ENCODE results near the gene CTU2. TPM values are rescaled to one million over a fixed set of nuclear protein-coding genes. Genes with fewer than 3 reads are reported as not detected.

Gene CTU2
- total RNA-seq, 1 donor from 2014 or later, result 18.3 TPM

- no peak for DNase-seq (ENCODE audit: low read depth)
- H2AFZ ChIP-seq (ENCODE audit: low read depth, low read length), result no peak overlapping the region
Observed at GRCh38 chr16:88681084-88681680, 25.1 kb upstream of the CTU2 start.

DNA sequence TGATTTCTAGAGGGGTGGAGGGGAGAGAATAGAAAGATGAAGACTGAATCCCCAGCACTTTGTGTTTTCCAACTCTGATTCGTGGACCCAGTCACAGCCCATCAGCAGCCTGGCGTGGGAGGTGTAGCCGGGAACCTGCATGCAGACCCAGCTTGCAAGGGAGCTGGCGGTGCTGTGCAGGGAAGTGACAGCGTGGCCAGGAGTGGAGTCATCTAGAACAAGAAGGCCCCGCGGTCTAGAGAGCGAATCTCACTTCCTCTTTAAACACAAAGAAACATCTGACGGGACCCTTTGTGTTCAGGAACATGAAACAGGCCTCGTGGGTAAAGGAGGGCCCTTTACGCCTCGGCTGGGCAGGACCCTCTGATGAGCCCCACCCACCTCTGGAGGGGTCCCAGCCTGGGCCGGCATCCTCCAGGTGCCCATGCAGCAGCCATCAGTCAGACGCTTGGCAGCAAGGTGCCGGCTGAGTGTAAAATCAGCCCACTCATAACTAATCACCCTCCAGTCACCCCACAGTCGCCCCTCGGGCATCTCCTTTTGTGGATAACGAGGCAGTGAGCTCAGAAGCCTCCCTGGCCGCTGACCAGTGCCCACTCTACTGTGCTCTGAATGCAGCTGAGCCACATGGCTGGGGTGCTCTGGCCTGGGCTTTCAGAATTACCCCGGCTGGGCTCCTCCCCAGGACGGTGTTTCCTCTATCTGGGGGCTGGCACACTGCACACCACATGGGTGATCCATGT lies 24.4 kb upstream of the CTU2 start:
- Histone ChIP-seq H3K4me1 (ENCODE audit: insufficient read depth, low read length) (peaks cover 9% of the 10 kb centered on the region), H3K79me2 (ENCODE audit: insufficient read depth, low read length) (no peaks in the 10 kb centered on the region), H3K27ac (ENCODE audit: low read depth, low read length) (no peak overlapping the region), H3K9me3 (ENCODE audit: insufficient read depth, low read depth, low read length) (no peaks in the 10 kb centered on the region), H3K4me2 (ENCODE audit: low read length) (peak overlapping the region; percentile 3), H3K36me3 (ENCODE audit: insufficient read depth, low read length) (no peaks in the 10 kb centered on the region), H2AFZ (ENCODE audit: low read depth, low read length) (no peak overlapping the region), H3K4me3 (ENCODE audit: insufficient read depth, low read depth, low read length) (no peak overlapping the region), H3K9ac (ENCODE audit: low read length) (no peak overlapping the region), H4K20me1 (ENCODE audit: insufficient read depth, low read length) (peaks cover 3% of the 10 kb centered on the region), H3K27me3 (ENCODE audit: insufficient read depth, low read length) (peaks cover 12% of the 10 kb centered on the region)
- Mint-ChIP-seq H3K27ac (ENCODE audit: unreplicated experiment) (no peak overlapping the region), H3K27me3 (ENCODE audit: low read depth, unreplicated experiment) (peaks cover 14% of the 10 kb centered on the region), H3K4me1 (ENCODE audit: low read depth, unreplicated experiment) (no peaks in the 10 kb centered on the region), H3K36me3 (ENCODE audit: low read depth, unreplicated experiment) (no peaks in the 10 kb centered on the region), H3K9me3 (ENCODE audit: unreplicated experiment) (no peaks in the 10 kb centered on the region), H3K4me3 (ENCODE audit: unreplicated experiment) (no peak overlapping the region)
- TF ChIP-seq EZH2 (IDR thresholded peaks at IDR 0.05; ENCODE audit: insufficient read depth, low read length) (no peak), CTCF (IDR thresholded peaks at IDR 0.05; ENCODE audit: insufficient read depth, low read depth, low read length) (no peak)
- FAIRE-seq, result no peak
- DNase-seq (ENCODE audit: low read depth), result no peak

More at GRCh38 chr16:88681084-88681680, 25.1 kb upstream of the CTU2 start:
- Histone ChIP-seq H3K4me3 (ENCODE audit: insufficient read depth, low read depth, low read length) (no peak overlapping the region), H3K27ac (ENCODE audit: low read depth, low read length) (no peak overlapping the region), H3K27me3 (ENCODE audit: insufficient read depth, low read length) (peaks cover 12% of the 10 kb centered on the region), H3K4me1 (ENCODE audit: insufficient read depth, low read length) (peaks cover 5% of the 10 kb centered on the region), H3K36me3 (ENCODE audit: insufficient read depth, low read length) (no peaks in the 10 kb centered on the region), H3K9me3 (ENCODE audit: insufficient read depth, low read depth, low read length) (no peaks in the 10 kb centered on the region), H4K20me1 (ENCODE audit: insufficient read depth, low read length) (no peaks in the 10 kb centered on the region), H3K9ac (ENCODE audit: low read length) (no peak overlapping the region), H3K4me2 (ENCODE audit: low read length) (peak overlapping the region; percentile 3), H3K79me2 (ENCODE audit: insufficient read depth, low read length) (no peaks in the 10 kb centered on the region)
- Mint-ChIP-seq H3K4me1 (ENCODE audit: low read depth, unreplicated experiment) (no peaks in the 10 kb centered on the region), H3K27ac (ENCODE audit: unreplicated experiment) (no peak overlapping the region), H3K27me3 (ENCODE audit: low read depth, unreplicated experiment) (peaks cover 14% of the 10 kb centered on the region), H3K9me3 (ENCODE audit: unreplicated experiment) (no peaks in the 10 kb centered on the region), H3K4me3 (ENCODE audit: unreplicated experiment) (no peak overlapping the region), H3K36me3 (ENCODE audit: low read depth, unreplicated experiment) (no peaks in the 10 kb centered on the region)
- TF ChIP-seq EZH2 (IDR thresholded peaks at IDR 0.05; ENCODE audit: insufficient read depth, low read length), result no peak
- TF ChIP-seq CTCF (IDR thresholded peaks at IDR 0.05; ENCODE audit: insufficient read depth, low read depth, low read length), result no peak
- FAIRE-seq, result no peak

Measured in astrocyte (in vitro differentiated cells and primary cell).